Esophagus mucosa (tissue), 1 donor: Measurements from ENCODE around the gene RTP2. TPM values are rescaled to one million over a fixed set of nuclear protein-coding genes. Genes with fewer than 3 reads are reported as not detected.
A peak's percentile ranks its signal among the peaks of the same experiment; 100 is the strongest.

ENCODE experiments used
- ATAC-seq: fragments of 200-7000 bp; cut with Tn5 transposase; one replicate; pipeline ENCODE4 v1.9.1; 2020
- total RNA-seq: library from RNA; stranded (reverse); gene quantifications from one replicate; pipeline ENCODE4 v1.2.4, GENCODE V29; 2023
- donor health status: DM: yes; HTN: yes; CAD: no.

The RTP2 gene, protein sequence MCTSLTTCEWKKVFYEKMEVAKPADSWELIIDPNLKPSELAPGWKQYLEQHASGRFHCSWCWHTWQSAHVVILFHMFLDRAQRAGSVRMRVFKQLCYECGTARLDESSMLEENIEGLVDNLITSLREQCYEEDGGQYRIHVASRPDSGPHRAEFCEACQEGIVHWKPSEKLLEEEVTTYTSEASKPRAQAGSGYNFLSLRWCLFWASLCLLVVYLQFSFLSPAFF
- not detected for total RNA-seq

DNA sequence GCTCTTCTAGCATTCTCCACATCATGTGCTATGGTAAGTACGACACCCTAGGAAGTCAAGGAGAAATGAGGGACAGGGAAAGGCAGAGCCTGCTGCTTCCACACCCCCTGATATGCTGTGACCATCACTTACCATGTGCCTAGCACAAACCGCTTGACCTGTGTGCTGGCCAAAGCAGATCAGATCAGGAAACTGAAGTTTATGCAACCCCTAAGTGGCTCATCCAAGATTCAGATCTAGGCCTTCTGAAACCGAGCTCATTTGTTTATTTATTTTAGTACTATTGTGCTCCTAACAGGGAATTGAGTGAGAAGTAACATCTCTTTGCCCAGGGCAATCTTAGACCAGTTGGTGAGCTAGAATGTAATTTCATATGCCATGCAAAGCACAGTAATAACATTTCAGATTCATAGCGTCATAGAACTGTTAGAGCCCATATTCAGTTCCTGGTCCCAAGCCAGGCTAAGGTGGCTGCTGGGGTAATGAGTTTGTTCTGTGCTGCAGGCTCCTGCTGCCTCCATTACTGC is at the start of gene RTP2:
Gene RTP2 (minus strand): TSS at position 51 of the 527 bp plus-strand sequence. CDS start 429 bp downstream, outside the sequence.
- ATAC-seq: no peak

DNA sequence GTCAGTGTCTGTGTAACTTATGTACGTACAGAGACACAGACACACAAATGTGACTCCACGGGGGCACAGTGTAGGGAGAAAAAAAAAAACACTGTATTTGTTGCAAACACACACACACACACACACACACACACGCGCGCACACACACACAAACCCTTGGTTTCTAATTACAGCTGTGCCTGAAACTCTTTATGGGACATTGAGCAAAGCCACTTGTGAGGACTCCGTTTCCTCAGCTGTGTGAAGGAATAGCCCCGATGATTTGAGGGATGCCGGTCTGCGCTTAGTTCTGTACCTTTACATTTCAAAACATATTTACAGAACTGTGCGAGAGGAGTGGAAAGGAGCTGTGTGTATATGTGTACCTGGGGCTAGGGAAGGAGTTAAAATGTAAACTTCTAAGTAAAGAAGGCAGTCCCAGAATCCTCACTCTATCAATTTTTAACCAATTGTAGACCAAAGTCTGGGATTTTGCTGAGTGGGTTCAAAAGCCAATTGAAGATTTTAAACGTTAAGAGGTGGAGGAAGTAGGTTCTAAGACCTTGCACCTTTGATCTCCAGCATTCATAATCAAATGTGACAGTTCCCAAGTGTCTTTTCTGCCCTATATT is 48.3 kb upstream of the RTP2 start:
- no peak for ATAC-seq

DNA sequence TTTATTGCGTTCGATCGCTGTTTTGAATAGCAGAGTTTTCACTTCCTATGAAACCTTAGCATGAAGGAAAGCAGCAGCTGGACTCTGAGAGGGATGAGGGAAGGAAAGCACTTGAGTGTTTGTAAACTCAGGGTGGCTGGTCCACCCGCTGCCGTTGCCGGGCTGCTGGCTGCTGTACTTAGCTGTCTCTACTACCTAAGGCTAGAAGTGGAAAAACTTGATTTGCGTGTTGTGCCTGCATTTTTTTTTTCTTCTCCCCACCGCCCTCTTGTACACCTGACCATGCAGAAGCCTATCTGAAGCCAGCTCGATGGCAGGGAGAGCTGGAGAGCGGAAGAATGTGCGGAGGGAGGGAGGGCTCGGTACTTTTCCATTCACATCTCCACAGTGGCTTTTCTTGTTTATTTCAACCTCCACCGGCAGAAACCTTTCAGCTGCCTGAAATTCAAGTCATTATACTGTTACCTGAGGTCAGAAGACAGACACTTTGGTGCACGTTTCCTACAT is 47.7 kb upstream of the RTP2 start:
- peak; percentile 81 for ATAC-seq

DNA sequence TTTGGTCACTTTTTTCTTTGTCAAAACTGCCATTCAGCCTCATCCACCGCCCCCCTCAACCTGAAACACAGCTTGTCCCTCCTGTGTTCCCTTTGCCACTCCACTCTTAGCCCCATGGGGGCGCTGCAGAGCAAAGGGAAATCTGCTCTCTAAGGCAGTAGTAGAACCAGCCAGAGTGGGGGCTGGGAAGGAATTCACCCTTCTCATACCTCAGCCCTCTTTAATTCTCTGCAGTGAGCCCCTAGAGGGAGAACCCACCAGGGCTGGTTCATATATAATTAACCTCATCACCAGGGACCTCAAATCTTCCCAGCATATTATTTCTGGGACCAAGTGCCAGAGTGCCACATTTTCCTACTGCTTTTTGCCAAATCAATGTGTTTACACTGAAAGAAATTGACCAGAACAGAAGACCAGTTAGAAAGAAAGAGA is 45.7 kb upstream of the RTP2 start:
- ATAC-seq: peak; percentile 52

DNA sequence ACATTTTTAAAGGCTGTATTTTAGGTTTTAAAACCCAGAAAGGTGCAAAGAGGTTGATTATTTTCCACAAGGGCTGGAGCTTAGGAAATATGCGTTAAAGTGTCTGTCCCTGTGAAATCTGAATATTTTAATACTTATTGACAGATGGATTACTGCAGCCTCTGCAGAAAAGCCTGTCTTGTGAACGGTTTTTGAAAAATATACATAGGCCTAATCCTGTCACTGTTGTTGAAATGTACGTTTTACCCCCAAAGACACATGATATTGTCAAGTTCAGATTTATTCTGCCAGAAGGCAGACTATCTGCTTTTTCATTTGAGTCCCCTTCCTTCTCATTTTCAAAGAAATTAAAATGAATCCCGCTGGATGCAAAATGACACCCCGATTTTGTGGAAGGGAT is 45.1 kb upstream of the RTP2 start:
- no peak for ATAC-seq

DNA sequence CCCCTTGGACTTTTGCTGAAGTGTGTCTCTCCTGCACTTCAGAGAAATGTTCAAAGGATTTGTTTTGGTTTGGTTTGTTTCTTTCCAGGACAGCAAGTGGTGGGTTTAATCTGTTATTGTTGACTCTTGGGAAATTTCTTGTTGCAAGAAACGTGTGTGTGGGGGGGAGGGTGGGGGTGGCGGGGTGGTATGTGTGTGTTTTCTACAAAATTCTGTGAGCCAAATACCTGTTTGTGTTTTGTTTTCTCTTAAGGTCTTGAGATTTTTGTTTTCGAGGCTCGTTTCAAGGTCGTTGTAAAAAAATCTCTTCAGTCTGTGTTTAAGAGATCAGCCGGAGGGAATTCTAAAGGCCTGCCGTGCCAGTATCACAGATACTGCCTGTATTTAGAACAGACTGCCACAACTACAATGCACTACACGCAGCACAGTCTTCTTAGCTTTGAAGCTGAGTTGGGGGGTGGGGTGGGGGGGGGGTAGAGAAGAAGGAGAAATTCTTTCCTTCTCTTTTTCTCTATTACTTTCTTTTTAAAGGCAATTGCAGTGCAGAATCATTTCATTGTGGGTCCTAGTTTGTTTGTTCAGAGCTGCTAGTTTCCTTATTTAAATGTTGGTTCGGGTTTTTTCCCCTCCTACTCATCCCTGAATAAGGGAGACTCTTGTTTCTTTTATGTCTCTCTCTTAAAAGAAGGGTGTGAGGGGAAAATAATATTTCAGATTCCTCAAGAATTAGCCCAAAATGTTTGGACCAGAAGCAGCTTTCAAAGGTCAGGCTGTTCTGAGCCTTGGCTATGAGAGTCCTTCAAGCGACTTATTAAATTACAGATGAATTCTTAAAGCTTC is 44.3 kb upstream of the RTP2 start:
- no peak for ATAC-seq

DNA sequence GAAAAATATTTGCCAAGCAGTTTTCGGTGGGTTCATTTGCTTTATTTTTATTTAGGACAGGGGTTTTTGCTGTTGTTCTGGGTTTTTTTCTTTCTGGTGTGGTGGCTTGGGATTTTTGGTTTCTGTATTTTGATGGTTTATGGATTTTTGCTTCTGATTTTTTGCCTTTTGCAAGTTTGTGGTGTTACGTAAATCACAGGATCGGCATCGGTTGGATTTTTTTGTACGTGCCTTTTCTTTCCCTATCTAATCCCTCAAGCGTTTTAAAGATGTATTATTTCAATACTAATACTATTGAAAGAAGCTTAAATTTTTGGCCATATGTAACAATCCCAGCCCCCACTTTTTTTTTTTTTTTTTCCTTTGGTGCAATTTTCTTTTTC is 43.7 kb upstream of the RTP2 start:
- no peak for ATAC-seq

DNA sequence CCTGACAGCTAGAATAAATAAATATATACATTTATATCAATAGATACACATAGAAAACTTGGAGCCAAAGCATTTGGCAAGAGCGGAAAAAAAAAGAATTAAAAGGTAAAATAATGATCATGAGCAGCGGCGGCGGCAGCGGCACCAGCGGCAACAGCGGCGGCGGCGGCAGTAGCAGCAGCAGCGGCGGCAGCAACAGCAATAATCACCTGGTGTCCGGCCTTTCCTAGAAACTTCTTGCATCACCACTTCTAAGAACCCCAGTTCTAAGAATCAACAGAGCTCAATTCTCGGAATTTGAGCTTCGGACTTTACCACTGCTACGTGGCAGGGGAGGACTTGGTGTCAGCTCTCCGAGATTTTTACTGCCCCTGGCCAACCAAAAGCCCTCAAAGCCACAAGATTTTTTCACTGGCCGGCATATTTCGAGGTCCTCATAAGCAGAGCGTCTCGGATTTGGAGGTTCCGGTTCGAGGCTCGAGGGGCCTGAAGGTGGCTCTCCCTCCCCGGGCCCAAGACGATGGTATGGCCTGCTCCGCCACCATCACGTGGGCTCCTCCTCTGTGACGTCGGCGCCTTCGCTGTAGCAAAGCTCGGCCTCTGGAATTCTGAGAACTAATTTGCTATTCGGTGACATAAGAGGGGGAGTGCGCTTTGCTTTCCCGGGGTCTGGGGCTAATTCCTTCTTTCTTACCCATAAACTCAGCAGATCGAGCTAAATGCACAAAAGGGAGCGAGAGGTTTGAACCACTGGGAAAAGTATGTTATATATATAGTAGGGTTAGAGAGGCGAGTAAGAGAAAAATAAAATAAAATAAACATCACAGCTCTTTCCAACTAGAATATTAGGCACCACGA is 43.1 kb upstream of the RTP2 start, which contains the start of gene BCL6:
Gene BCL6 (minus strand): TSS at position 268 of the 858 bp plus-strand sequence. CDS start 11,775 bp downstream, outside the sequence.
- ATAC-seq: peak; percentile 84

DNA sequence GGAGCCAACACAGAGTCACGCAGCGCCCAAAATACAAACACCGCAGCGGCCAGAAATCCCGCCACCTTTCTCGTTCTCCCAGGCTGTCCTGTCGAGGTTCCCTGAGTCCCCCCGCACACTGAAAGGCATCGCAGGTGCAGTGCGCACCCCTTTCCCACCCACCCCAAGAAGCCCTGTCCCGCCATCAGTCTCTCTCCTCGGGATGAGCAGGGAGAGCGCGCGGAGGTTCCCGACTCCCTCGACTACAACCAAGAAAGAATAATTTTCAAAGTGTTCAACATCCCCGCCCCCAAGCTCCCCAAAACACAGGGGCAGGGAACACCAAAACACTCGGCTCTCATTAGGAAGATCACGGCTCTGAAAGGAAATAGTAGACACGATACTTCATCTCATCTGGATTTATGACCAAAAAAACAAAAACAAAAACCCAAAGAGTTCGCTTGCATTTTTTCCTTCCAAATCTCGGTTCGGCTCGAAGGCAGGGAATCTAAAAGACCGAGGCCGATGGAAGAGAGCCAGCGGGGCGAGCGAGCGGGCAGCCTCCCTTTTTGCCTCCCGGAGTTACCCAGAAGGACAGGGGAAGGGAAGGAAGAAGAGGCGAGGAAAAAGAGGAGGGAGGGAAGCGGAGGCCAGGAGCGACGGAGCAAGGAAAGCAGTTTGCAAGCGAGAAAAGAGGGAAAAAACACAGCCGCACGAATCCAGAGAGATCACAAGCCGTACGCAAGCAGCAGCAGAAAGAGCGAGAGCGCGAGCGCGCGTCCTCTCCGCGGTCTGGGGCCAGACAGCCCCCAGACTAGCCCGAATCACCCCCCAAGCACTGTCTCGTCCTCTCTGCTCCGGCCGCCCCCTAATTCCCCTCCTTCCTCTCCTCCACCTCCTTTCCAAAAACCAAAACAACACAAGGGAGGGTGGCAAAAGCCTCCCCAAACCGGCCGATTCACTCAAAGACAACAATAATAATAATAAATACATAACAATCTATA is 42.1 kb upstream of the RTP2 start:
- peak; percentile 9 for ATAC-seq

DNA sequence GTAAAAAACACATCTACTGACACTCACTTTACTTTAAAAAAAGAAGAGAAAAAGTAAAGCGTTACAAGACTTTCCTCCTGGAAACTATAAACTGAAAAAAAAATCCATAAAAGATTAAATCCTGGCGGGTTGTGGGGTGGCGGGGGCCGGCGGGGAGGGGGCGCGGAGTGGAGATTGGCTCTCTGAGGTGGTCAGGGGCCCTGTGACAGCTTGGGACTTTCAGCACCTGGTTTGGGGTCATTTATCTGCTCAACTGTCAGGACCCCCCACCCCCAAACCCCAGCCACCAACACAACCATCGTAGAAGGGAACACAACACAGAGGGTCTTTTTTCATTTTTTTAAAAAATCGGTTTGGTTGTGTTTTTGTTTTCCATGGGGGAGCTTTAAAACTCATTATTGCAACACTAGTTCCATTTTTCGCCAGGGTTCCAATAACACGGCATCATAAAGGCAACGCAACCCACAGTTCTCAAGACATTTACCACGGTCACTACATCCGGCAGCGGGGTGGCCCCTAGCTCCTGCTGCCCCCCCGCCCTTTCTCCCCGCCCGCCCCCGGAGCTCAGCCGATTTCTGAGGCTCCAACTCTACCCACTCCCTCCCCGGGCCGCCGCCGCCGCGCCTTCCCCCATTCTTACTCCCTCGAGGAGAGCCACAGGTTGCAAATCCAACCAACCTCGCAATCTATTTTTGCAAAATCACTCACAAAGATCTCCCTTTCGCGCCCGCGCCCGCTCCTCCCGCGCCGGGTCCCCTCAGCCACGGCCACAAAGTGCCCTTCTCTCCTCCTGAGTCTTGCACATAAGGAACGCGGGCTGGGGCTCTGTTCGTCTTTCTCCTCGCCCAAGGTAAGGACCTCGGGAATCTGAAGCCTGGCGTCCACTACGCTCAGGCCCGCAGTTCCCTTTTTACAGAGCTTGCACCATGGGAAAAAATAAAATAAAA is 41.1 kb upstream of the RTP2 start:
- no peak for ATAC-seq

DNA sequence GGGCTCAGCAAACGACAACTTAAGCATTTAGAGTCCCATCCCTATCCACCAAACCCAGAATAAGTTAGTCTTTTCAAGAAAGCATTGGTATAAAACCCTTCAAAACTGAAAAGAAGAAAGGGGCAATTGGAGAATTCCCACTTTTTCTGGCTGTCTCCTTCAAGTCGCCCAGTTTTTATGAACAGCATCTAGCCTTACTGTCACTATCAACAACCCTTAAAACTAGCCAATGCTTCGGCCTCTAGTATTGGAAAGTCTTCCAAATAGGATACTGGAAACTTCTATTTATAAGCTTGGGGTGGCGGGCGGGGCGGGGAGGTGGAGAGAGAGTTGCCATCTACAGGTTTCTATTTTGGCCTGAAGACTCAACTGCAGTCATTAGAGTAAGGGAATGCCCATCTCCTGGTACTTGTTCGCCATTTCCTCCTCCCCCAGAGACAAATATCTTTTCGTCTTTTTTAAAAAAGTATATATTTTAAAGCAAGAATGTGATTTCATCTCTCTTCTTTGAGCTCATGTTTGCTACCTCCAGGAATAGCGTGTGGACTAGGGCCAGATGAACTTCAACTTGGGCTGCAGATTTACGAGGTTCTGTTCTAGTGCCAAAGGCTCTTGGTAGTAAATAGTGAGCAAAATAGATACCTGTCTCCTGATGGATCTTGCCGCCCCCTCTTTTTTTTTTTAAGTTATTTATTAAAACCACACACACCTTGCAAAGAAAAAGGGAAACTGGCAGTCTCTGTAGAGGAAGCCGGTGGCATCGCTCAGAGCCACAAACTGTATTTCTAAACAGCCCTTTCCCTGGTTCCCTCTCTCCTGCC is 40.2 kb upstream of the RTP2 start:
- no peak for ATAC-seq

DNA sequence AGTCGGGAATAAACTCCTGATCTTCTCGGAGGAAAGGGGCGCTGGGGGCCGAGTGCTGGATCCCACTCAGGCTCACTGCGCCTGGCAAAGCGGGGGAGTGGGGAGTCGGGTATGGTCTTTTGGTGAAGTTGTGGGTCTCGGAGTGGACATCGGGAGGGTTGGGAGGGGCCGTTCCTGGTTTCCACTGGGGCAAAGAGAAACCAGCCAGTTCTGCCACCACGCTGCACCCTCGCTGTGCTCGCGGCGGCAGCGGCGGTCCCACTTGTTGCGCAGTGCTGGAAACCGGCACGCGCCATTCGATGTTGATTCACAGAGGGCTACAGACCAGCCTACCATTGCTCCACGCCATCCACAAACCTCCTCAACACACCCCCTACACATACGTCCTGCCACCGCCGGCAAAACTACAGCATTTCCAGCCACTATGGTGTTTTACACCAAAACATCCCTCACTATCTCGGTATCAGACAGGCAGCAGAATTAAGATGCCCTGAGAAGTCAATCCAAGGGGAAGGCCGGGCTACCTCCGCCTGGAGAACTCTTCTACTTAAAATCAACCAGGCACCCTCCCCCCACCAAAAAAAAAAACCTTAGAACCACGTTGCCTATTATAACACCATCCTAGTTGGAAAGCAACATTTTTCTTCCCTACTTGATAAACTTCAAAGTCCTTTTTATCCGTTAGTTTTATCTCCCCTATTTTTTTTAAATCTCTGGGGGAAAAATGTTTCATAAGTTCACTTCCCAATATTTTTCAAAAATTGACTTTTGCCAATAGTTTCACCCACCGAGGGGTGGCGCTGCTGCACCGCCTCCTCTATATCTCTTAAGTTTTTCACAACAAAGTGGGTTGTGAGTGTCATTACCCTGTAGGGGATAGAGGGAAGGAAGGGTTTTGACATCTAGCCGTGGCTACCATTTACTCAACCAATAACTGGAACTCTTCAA is 39.3 kb upstream of the RTP2 start:
- ATAC-seq: peak; percentile 30

DNA sequence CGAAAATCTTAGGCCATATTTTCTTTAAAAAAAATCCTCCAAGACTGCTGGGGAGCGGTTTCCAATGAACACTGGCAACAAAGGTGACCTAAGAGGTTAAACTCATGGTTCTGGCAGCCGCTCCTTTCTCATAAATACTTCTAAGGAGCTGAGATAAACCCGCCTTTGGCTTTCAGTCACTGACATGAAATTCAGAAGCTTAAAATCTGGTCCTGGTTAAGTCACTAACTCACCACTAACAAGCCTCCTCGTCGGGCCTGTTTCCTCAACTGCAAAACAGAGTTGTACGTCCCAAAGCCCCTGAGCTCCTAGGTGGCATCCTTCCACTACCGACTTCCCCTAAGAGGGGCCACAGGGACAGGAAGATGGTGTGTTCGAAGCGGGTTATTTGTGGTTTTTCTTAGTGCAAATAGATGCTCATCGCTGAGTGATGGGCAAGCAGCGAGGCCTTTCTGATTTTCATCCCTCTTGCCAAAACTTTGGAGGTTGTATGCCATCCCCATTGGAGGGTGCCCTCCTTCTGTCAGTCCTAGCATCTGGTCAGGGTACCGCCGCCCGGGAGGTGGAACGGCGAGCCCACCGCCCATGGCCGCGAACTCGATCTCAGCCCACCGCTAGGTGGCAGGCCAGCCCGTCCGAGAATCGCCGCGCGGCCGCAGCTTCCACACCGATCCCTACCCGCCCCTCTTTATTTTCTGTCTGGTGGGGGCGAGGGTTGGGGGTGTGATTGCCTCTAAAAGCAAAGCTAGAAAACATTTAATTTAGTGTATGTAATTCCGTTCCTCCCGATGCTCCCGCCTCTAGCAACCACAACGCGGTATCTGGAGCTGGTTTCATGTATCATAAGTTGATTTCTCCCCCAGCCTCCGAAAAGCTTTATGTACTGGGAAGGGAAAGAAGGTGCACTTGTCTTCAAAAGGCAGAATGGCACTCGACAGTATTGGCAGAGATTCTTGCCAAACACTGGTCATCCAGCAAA is 38.4 kb upstream of the RTP2 start:
- ATAC-seq: peak; percentile 6

DNA sequence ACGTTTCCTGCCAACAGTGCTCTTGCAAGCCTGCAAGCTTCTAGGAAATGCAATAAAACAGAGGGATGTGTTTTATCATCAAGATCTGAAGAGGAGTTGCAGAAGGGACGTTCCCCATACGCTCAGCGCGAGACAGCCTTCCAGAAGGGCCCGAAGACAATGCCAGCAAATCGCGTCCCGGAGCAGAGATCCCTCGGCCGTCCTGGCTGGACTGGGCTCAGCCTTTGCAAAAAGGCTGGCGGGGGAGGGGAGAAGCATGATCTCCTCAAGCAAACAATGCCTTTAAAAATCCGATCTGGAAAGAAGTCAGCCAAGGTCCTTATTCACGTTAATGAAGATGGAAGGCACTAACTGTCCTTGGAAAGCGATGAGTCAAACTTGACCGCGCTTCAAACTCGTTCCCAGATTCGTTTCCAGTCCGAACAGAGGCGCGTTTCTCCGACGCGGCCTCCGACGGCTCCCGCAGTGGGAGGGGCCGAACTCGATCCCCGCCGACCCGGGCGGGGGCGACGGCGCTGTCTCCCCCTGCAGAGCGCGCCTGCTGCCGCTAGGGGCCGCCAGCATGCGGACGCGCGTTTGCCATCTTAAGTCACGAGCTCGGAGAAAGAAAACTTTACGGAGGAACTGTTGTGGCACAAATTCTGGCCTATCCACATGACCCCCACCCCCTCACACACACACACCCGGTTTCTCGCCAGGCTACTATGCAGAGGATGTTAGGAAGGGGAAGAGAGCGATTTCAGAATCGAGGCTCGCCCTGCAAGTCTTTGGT is 37.4 kb upstream of the RTP2 start:
- ATAC-seq: peak; percentile 33

DNA sequence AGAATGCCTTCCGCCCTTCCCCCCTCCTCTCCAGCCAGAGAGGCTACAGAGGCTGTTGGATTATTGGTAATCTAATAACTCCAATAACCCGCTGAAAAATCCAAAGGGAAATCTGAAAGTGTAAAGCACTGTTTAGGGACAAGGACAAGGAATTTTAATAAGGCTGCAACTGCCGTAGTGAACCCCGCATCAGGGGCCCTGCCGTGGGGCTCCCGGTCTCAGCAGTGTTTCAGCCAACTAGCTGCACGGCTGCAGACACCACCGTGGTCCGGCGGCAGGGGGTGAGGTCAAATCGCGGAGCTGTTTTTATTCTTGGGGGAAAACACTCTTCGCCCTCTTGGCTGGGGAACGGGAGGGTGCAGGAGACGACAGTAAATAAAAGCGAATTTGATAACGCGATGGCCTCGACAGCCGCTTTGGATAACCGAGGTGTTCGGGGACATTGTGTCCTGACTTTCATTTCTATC is 36.8 kb upstream of the RTP2 start:
- ATAC-seq: no peak
